ENCODE data around the gene GPATCH1.

DNA sequence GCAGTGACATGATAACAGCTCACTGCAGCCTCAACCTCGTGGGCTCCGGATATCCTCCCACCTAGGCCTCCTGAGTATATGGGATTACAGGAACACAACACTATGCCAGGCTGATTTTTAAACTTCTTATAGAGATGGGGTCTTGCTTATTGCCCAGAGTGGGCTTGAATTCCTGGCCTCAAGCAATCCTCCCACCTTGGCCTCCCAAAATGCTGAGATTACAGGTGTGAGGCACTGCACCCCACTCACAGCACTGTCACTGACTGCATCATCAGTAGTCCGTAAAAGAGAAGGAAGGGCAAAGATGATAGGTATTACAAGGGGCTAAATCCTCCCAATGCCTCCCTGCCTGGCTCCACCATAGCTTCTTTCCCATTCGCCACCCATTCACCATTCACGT lies 20.4 kb upstream of the GPATCH1 start:
- TF ChIP-seq, protein P1, sequence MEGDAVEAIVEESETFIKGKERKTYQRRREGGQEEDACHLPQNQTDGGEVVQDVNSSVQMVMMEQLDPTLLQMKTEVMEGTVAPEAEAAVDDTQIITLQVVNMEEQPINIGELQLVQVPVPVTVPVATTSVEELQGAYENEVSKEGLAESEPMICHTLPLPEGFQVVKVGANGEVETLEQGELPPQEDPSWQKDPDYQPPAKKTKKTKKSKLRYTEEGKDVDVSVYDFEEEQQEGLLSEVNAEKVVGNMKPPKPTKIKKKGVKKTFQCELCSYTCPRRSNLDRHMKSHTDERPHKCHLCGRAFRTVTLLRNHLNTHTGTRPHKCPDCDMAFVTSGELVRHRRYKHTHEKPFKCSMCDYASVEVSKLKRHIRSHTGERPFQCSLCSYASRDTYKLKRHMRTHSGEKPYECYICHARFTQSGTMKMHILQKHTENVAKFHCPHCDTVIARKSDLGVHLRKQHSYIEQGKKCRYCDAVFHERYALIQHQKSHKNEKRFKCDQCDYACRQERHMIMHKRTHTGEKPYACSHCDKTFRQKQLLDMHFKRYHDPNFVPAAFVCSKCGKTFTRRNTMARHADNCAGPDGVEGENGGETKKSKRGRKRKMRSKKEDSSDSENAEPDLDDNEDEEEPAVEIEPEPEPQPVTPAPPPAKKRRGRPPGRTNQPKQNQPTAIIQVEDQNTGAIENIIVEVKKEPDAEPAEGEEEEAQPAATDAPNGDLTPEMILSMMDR (IDR thresholded peaks at IDR 0.05): no peak
- no peak for TF ChIP-seq POLR2A (IDR thresholded peaks at IDR 0.05)

Measured in uterus (tissue), 2 donors.